ENCODE results near the gene EPHA3. TPM values are rescaled to one million over a fixed set of nuclear protein-coding genes. Genes with fewer than 3 reads are reported as not detected.

Gene EPHA3
- total and polyA plus RNA-seq, 9 of the 15 experiments (the other 6 are each of a cell fraction or from before 2014, with no cell fraction given) = not detected

DNA sequence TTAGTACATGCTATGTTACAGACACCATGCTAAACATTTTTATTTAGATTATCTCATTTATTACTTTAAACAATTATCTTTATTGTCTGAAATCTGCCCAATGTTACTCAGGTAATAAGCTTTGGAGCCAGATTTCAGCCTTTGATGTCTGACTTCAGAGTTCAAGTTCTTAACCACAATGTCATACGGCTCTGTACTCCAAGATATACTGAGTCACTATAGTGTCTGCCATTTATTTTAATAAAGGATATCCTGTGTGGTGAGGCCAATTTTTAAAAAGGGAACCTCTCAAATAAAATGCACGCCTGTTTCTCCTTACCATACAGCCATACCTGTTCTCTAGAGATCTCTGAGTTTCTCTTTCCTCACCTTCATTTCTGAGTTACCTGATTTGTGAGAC lies 193.1 kb downstream of the EPHA3 start:
- no peaks in the 10 kb centered on the region for H3K79me2 ChIP-seq (ENCODE audit: control insufficient read depth, insufficient read depth, low read length)
- H3K36me3 ChIP-seq (ENCODE audit: control insufficient read depth, insufficient read depth, low read length) = no peaks in the 10 kb centered on the region
- ChIA-PET CTCF (ENCODE audit: low intra/inter-chr PET ratio) (no interaction called here), POLR2A (no interaction called here)
- intact Hi-C loops (cut with micrococcal nuclease) = no loop called here
- H3K9me1 ChIP-seq (ENCODE audit: control insufficient read depth, insufficient read depth, low read length) = no peaks in the 10 kb centered on the region
- H4K20me1 ChIP-seq (replicated peaks; ENCODE audit: control insufficient read depth, insufficient read depth, low read length) = no peaks in the 10 kb centered on the region
- DNase-seq (ENCODE audit: extremely low read depth in 1 of 4, low spot score in 3 of 4) (no peak), ATAC-seq (no peak), FAIRE-seq (no peak)
- no peak overlapping the region for H3K4me3 ChIP-seq
- no peaks in the 10 kb centered on the region for H3K27me3 ChIP-seq (ENCODE audit: control insufficient read depth in 2 of 2, insufficient read depth in 2 of 2, low read length in 2 of 2)
- no peak overlapping the region for H3K4me2 ChIP-seq (ENCODE audit: insufficient read depth, low read length)
- no peaks in the 10 kb centered on the region for H3K4me1 ChIP-seq (replicated peaks in 1 of 2; ENCODE audit: control insufficient read depth in 2 of 2, insufficient read depth in 2 of 2, low read length in 2 of 2)
- no peak overlapping the region for H3K9ac ChIP-seq (ENCODE audit: insufficient read depth in 1 of 2, low read depth in 2 of 2, low read length in 2 of 2)
- 0% methylated on average over 2 of the region's 2 CpGs for WGBS (ENCODE audit: insufficient coverage, low coverage, missing lambda C conversion rate)
- H2AFZ ChIP-seq (ENCODE audit: low read depth, low read length) = no peak overlapping the region
- TF ChIP-seq ZNF263 (CRISPR knock-in tag; IDR thresholded peaks at IDR 0.05; ENCODE audit: borderline replicate concordance) = no peak
- TF ChIP-seq, protein P1, sequence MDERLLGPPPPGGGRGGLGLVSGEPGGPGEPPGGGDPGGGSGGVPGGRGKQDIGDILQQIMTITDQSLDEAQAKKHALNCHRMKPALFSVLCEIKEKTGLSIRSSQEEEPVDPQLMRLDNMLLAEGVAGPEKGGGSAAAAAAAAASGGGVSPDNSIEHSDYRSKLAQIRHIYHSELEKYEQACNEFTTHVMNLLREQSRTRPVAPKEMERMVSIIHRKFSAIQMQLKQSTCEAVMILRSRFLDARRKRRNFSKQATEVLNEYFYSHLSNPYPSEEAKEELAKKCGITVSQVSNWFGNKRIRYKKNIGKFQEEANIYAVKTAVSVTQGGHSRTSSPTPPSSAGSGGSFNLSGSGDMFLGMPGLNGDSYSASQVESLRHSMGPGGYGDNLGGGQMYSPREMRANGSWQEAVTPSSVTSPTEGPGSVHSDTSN (CRISPR knock-in tag; IDR thresholded peaks at IDR 0.05; ENCODE audit: low read depth) = no peak
- TF ChIP-seq, protein P1 (tag; conservative IDR thresholded peaks at IDR 0.05; ENCODE audit: low read depth) = no peak
- TF ChIP-seq, protein P2, sequence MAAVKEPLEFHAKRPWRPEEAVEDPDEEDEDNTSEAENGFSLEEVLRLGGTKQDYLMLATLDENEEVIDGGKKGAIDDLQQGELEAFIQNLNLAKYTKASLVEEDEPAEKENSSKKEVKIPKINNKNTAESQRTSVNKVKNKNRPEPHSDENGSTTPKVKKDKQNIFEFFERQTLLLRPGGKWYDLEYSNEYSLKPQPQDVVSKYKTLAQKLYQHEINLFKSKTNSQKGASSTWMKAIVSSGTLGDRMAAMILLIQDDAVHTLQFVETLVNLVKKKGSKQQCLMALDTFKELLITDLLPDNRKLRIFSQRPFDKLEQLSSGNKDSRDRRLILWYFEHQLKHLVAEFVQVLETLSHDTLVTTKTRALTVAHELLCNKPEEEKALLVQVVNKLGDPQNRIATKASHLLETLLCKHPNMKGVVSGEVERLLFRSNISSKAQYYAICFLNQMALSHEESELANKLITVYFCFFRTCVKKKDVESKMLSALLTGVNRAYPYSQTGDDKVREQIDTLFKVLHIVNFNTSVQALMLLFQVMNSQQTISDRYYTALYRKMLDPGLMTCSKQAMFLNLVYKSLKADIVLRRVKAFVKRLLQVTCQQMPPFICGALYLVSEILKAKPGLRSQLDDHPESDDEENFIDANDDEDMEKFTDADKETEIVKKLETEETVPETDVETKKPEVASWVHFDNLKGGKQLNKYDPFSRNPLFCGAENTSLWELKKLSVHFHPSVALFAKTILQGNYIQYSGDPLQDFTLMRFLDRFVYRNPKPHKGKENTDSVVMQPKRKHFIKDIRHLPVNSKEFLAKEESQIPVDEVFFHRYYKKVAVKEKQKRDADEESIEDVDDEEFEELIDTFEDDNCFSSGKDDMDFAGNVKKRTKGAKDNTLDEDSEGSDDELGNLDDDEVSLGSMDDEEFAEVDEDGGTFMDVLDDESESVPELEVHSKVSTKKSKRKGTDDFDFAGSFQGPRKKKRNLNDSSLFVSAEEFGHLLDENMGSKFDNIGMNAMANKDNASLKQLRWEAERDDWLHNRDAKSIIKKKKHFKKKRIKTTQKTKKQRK (IDR thresholded peaks at IDR 0.05; ENCODE audit: borderline replicate concordance, low read depth, low read length) = no peak
- TF ChIP-seq, protein P3, sequence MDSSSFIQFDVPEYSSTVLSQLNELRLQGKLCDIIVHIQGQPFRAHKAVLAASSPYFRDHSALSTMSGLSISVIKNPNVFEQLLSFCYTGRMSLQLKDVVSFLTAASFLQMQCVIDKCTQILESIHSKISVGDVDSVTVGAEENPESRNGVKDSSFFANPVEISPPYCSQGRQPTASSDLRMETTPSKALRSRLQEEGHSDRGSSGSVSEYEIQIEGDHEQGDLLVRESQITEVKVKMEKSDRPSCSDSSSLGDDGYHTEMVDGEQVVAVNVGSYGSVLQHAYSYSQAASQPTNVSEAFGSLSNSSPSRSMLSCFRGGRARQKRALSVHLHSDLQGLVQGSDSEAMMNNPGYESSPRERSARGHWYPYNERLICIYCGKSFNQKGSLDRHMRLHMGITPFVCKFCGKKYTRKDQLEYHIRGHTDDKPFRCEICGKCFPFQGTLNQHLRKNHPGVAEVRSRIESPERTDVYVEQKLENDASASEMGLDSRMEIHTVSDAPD (CRISPR knock-in tag; IDR thresholded peaks at IDR 0.05) = no peak
- TF ChIP-seq MYC (IDR thresholded peaks at IDR 0.05; ENCODE audit: low read depth, low read length) = no peak
- TF ChIP-seq MYC (CRISPR knock-in tag; IDR thresholded peaks at IDR 0.05; ENCODE audit: borderline replicate concordance, low read depth) = no peak
- TF ChIP-seq TBP (optimal IDR thresholded peaks at IDR 0.05; ENCODE audit: low read depth, low read length) = no peak
- TF ChIP-seq ESRRB (CRISPR knock-in tag; IDR thresholded peaks at IDR 0.05; ENCODE audit: borderline replicate concordance) = no peak
- no peak for TF ChIP-seq SOX6 (IDR thresholded peaks at IDR 0.05)
- TF ChIP-seq ZNF134 (CRISPR knock-in tag; conservative IDR thresholded peaks at IDR 0.05) = no peak
- TF ChIP-seq ELF2 (CRISPR knock-in tag; IDR thresholded peaks at IDR 0.05) = no peak
- TF ChIP-seq ZNF436 (CRISPR knock-in tag; IDR thresholded peaks at IDR 0.05) = no peak
- no peak for TF ChIP-seq RBM14 (IDR thresholded peaks at IDR 0.05; ENCODE audit: borderline replicate concordance, insufficient read depth, low read depth, low read length)
- no peaks in the 10 kb centered on the region for H3K9me3 ChIP-seq (replicated peaks; ENCODE audit: control insufficient read depth, insufficient read depth, low read depth, low read length)
- H3K27ac ChIP-seq (ENCODE audit: extremely low read depth, low read depth, low read length) = no peak overlapping the region
- in situ Hi-C loops (cut with MboI) = no loop called here
- BruUV-seq (replicated peaks) = no TSS peak

All from K562 (cell line).